DOHH2 (cell line): ENCODE results near the gene ANKRD9.

Experiments used
- EZH2phosphoT487 ChIP-seq: fragments of 200-600 bp; sonication (generic); IDR thresholded peaks from 2 replicates; pipeline ENCODE4 v1.6.1; 2017; ENCODE audit warnings: borderline replicate concordance, mild to moderate bottlenecking, antibody characterized with exemption, low read length, moderate library complexity, mixed read lengths
- TF ChIP-seq, protein P1 (sequence below): fragments of 200-600 bp; sonication (generic); IDR thresholded peaks from one replicate; pipeline ENCODE4 v1.5.1; 2014; ENCODE audit warnings: antibody characterized with exemption, mild to moderate bottlenecking, low read depth, low read length; ENCODE audit not compliant: poor library complexity, severe bottlenecking

DNA sequence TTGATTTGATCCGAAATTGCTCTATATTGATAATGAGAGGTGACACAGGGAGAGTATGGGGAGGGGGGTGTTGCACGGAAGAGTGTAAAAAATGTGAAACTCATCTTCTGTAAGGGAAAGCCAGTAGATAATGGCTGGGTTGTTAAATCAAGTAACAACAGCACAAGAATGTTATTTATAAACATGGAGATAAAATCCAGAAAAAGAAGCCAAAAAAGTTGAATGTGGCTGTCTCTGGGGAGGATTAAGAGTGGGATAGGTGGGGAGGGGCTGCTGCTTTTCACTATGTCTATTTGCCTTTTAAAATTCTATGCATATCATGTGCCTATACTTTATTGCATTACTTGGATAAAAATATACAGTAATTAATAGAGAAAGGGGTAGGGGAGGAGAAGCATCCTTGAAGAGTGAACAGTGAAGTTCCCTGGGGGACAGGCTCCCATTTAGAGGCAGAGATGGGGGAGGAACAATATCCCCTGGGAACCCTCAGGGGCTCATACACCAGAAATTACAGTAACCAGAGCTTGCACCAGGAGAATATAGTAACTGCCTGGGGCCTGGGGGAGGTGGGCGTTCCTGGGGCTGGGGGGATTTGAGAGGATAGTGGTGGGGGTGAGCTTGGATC, 39.2 kb upstream of the ANKRD9 start:
- TF ChIP-seq, protein P1, sequence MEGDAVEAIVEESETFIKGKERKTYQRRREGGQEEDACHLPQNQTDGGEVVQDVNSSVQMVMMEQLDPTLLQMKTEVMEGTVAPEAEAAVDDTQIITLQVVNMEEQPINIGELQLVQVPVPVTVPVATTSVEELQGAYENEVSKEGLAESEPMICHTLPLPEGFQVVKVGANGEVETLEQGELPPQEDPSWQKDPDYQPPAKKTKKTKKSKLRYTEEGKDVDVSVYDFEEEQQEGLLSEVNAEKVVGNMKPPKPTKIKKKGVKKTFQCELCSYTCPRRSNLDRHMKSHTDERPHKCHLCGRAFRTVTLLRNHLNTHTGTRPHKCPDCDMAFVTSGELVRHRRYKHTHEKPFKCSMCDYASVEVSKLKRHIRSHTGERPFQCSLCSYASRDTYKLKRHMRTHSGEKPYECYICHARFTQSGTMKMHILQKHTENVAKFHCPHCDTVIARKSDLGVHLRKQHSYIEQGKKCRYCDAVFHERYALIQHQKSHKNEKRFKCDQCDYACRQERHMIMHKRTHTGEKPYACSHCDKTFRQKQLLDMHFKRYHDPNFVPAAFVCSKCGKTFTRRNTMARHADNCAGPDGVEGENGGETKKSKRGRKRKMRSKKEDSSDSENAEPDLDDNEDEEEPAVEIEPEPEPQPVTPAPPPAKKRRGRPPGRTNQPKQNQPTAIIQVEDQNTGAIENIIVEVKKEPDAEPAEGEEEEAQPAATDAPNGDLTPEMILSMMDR = no peak
- TF ChIP-seq EZH2phosphoT487 = no peak
